ENCODE measurements around the gene LCLAT1.

- TF ChIP-seq CTCF (IDR thresholded peaks at IDR 0.05; ENCODE audit: low read depth, low read length, poor library complexity, severe bottlenecking): no peak
- TF ChIP-seq EZH2phosphoT487 (IDR thresholded peaks at IDR 0.05; ENCODE audit: borderline replicate concordance, low read length): no peak
These were observed 18.7 kb upstream of the LCLAT1 start for GRCh38 chr2:30428348-30428662.

All from DOHH2 (cell line).